ENCODE results near the gene RPL32. TPM values are rescaled to one million over a fixed set of nuclear protein-coding genes. Genes with fewer than 3 reads are reported as not detected.
"Not testable (repeated sequence)": the region's sequence is repeated elsewhere in the genome, so short reads cannot be mapped to it uniquely, and the experiment has no call there.

RPL32 gene
- total RNA-seq, 1 donor from 2014 or later, result 722 TPM

DNA sequence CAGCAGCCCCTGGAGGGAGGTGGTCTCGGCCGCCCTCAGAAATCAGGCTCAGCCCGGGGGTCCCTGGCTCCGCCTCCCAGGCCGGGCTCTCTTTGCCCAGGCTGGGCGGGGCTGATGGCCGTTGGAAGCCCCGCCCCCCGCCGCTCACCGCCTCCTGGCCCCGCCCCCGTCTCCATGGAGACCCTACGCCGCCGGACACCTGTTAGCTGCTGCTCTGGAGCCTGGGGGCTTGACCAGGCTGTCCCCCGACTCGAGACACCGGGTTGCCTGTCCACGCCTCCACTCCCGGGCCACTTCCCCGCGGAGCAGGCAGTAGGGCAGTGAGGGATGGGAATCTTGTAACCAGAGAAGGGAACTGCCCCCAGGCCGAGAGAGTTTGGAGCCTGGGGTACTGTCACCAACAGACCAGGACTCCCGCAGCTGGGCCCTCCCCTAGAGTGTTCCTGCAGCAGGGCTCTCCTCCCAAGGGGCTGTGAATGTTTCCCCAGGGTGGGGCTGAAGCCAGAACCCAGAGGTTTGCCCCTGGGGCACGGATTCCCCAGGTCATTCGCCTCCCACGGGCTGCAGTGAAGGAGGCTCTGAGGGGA is 27.8 kb upstream of the RPL32 start:
- DNase-seq (ENCODE audit: low spot score), result no peak
- intact Hi-C loops (cut with DNase I), result loop anchor here (2.0 kb wide), 1 partner anchor 22 kb away; no protein-coding TSS in a partner anchor

DNA sequence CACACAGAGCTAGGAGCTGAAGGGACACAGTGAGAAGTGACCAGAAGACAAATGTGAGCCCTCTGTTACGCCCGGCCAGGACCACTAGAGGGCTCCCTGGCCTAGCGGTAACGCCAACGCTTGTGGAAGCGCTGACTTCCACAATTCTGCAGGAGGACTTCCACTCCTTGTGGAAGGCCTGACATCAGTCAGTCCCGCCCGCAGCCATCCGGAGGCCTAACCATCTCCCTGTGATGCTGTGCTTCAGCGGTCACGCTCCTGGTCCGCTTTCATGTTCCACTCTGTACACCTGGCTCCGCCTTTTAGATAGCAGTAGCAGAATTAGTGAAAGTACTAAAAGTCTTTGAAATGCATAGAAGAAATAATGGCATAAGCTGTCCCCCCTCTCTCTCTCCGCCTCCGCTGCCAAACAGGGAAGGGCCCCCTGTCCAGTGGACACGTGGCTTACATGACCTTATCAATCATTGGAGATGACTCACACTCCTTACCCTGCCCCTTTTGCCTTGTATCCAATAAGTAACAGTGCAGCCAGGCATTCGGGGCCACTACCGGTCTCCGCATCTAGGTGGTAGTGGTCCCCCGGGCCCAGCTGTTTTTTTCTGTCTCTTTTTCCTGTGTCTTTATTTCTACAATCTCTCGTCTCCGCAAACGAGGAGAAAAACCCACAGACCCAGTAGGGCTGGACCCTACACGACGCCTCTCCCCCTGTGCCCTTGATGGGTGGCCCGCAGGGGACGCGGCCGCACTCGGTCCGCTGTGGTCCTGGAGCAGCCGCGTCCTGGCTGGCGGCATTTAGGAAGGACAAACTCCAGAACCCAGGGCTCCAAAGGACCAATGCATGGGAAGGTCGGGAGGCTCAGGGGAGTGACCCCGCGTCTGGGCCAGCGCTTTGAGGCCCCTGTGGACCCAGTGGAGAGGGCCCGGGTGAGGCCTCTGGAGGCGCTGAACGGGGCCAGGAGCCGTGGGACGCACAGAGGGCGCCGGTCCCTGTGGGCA is 27.0 kb upstream of the RPL32 start:
- intact Hi-C loops (cut with DNase I), result loop anchor here (2.0 kb wide), 1 partner anchor 22 kb away; no protein-coding TSS in a partner anchor
- DNase-seq (ENCODE audit: low spot score), result peak; percentile 84

DNA sequence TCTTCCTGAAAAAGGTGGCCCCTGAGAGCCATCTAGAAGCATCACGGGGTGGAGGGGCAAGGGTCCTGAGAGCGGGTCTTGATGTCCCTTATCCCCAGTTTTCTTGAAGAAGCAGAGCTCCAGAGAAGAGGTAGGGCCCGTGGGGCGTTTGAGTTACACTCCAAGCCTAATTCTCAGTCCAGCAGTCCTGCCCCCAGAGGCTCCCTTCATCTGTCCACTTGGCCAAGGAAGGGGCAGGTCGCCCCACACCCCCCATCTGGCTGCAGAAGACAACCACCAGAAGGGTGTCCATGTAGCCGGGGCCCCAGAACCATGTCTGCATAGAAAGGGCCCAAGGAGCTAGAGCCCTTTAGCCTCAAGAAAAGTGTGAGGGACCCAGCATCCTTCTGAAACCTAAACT is 25.5 kb upstream of the RPL32 start:
- intact Hi-C loops (cut with DNase I), result no loop called here
- DNase-seq (ENCODE audit: low spot score), result no peak

GRCh38 chr3:12865271-12865670 is 23.9 kb upstream of the RPL32 start:
- intact Hi-C loops (cut with DNase I), result no loop called here
- no peak for DNase-seq (ENCODE audit: low spot score)

DNA sequence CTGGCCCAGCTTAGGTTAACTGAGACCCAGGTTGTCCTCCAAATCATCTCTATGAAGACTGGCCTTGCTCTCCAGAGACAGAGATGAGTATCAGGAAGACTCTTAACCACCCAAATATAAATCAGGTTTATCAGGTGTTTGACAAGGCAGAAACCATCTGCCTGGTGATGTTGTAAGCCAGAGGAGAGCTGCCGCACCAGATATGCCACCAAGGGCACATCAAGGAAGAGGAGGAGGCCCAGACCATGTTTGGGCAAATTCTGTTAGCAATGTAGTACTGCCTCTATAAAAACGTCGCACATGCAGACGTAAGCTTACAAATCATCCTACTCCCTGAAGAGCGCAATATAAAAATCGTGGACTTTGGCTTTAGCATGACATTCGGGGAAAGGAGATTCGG is 21.0 kb upstream of the RPL32 start:
- DNase-seq (ENCODE audit: low spot score), result no peak
- intact Hi-C loops (cut with DNase I), result no loop called here

- no peak for DNase-seq (ENCODE audit: low spot score)
- intact Hi-C loops (cut with DNase I), result loop anchor here (1.0 kb wide), 1 partner anchor 12 kb away; no protein-coding TSS in a partner anchor
Measured at GRCh38 chr3:12861611-12862010, 20.2 kb upstream of the RPL32 start.

- DNase-seq (ENCODE audit: low spot score), result no peak
- intact Hi-C loops (cut with DNase I), result no loop called here
Measured at GRCh38 chr3:12859840-12860239, 18.5 kb upstream of the RPL32 start.

- intact Hi-C loops (cut with DNase I), result no loop called here
- no peak for DNase-seq (ENCODE audit: low spot score)
Measured at GRCh38 chr3:12856626-12857025, 15.3 kb upstream of the RPL32 start.

GRCh38 chr3:12854565-12854964 is 13.2 kb upstream of the RPL32 start:
- intact Hi-C loops (cut with DNase I), result no loop called here
- no peak for DNase-seq (ENCODE audit: low spot score)

DNA sequence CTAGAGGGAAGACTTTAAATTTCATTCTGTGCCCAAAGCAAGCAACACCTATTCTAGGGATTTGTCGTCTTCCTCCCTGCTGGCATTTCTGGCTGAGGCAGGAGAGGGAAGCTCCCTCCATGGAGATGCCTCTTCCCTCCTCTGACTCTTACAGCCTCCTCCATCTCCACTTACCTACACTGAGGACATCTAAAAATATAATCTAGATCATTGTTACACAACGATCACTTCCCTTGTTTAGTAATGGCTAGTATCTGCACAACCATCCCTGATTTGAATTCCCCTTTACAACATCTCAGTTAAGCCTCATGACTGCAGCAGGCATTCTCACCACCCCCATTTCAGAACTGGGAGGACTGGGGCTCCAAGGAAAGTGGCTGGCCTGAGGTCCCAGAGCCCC is 12.5 kb upstream of the RPL32 start:
- intact Hi-C loops (cut with DNase I); DNase-seq (ENCODE audit: low spot score): not testable (repeated sequence)

- intact Hi-C loops (cut with DNase I), result no loop called here
- DNase-seq (ENCODE audit: low spot score), result no peak
Measured at GRCh38 chr3:12852201-12852600, 10.8 kb upstream of the RPL32 start.

- DNase-seq (ENCODE audit: low spot score), result no peak
- intact Hi-C loops (cut with DNase I), result no loop called here
Measured at GRCh38 chr3:12845811-12846210, 4.4 kb upstream of the RPL32 start.

DNA sequence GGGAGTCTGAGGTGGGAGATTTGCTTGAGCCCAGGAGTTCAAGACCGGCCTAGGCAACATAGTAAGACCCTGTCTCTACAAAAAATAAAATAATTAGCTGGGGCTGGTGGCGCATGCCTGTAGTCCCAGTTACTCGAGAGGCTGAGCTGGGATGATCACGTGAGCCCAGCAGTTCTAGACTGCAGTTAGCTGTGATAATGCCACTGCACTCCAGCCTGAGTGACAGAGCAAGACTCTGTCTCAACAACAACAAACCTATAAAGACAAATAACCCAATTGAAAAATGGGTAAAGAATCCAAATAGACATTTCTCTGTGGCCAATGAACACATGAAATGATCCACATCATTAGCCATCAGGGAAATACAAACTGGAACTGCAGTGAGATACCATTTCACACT is 1.1 kb upstream of the RPL32 start:
- intact Hi-C loops (cut with DNase I), result loop anchor here (2.0 kb wide), 1 partner anchor 136 kb away; no protein-coding TSS in a partner anchor
- DNase-seq (ENCODE audit: low spot score), result no peak

DNA sequence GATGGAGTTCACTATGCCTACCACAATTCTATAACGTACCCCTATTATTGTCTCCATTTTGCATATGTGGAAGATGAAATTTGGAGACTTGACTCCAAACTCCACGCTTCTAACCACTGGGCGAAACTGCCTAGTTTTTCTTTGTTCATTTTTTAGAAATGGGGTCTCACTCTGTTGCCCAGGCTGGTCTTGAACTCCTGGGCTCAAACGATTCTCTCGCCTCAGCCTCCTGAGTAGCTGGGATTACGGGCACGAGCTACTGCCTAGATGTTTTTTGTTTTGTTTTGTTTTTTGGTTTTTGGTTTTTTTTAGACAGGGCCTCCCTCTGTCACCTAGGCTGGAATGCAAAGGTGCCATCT is 584 bp upstream of the RPL32 start:
- no peak for DNase-seq (ENCODE audit: low spot score)
- intact Hi-C loops (cut with DNase I), result loop anchor here (2.0 kb wide), 1 partner anchor 135 kb away; no protein-coding TSS in a partner anchor

- intact Hi-C loops (cut with DNase I), result no loop called here
- DNase-seq (ENCODE audit: low spot score), result no peak
Measured at GRCh38 chr3:12840591-12841148, 695 bp downstream of the RPL32 start.

GRCh38 chr3:12840148-12840547 is 1.2 kb downstream of the RPL32 start:
- DNase-seq (ENCODE audit: low spot score); intact Hi-C loops (cut with DNase I): not testable (repeated sequence)

GRCh38 chr3:12839156-12839946 is 2.0 kb downstream of the RPL32 start:
- DNase-seq (ENCODE audit: low spot score), result no peak
- intact Hi-C loops (cut with DNase I), result no loop called here

DNA sequence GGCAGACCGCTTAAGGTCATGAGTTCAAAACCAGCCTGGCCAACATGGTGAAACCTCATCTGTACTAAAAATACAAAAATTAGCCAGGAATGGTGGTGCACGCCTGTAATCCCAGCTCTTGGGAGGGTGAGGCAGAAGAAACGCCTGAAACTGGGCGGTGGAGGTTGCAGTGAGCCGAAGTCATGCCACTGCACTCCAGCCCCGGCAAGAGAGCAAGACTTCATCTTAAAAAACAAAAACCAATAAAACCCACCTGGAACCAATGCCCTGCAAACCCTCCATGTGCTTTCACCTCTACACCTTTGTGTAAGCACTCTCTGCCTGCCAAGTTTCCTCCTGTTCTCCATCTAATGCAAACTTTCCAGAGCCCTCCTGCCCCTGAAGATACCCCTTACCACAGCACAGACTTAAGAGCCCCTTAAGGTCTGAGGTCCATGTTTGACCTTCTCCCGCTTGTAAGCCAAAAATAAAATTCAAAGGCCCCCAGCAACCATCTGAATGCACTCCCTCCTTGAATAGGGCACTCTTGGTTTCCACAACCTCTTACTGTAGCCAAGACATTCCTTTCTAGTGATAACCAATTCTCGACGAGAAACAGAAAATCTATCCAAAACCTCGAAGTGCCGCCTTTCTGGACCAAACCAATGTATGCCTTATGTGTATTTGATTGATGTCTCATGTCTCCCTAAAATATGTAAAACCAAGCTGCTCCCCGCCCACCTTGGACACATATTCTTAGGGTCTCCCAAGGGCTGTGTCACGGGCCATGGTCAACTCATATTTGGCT is 3.0 kb downstream of the RPL32 start:
- intact Hi-C loops (cut with DNase I), result no loop called here
- no peak for DNase-seq (ENCODE audit: low spot score)

Measured in cardiac septum (tissue), 1 donor.